Activated effector memory CD4-positive, alpha-beta T cell treated with anti-CD3 and anti-CD28 coated beads, Interleukin-2, amount 50 U/mL, for 16 hours (primary cell): Measurements from ENCODE around the gene COG3.

ENCODE experiments used
- DNase-seq: peaks from one replicate; pipeline ENCODE4 v3.0.0-alpha.2; 2020

Gene COG3

DNA sequence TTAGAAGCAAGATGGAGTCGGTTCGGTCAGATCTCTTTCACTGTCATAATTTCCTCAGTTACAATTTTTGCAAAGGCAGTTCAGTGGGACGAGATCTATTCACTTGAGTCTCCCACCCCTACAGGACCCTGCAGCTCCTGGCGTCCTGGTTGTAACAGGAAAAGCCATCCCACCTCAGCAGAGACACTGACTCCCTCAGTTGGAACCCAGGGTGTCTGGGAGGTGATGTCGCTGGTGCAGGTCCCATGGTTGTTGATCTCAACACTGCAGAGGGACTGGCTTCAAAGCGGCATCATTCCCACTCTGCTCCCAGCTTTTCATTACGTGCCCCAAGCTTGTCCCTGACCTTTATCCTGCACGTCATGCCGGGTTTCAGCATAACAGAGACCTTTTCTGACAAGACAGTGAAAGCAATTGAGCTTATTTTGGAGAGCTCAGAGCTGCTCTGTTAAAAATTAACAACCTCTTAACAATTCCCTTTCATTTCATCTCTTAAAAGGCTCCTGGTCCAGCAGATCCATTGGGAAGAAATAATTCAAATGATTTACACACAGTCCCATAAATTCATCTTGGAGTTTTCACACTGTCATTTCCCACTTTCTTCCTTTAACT lies 17.6 kb upstream of the COG3 start:
- DNase-seq = no peak

DNA sequence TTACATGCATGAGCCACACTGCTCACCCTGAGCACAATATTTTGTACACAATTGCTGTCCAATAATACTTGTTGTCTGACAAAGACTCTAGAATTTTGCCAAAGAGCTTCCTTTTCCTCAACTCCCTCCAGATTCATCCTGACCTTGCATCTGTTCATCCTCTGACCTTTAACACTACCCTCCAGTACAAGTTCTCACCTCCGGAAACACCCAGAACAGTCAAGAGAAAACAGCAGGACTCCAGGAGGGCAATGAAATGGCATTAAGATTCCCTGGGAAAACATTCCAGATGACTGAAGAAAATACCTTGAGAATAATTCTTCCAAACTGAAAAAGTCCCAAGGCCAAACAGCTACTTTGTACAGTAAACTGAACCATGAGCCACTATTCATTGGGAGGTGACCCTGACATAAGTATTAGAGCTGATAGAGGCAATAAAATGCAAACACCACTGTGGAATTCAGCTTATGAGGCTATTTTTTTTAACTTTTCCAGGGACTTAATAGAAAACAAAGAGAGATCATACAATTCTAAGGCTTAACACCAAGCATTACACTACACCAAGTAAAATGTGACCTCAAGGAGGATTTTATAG lies 15.7 kb upstream of the COG3 start:
- DNase-seq = no peak

DNA sequence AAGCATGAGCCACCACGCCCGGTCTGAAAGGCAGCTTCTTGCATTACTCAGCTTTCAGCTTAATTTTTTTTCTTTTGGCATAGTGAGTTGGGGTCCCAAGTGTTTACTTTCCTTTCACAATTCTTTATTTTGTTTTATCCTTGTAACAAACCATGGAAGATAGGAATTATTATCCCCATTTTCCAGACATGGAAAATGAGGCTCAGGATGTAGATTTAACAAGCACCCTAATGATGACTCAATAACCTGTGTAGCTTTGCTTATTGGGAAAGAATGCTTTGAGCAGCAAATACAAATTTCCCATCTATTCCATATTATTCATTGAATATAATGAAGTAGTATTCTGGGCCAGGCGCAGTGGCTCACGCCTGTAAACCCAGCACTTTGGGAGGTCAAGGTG lies 13.5 kb upstream of the COG3 start:
- DNase-seq = no peak

DNA sequence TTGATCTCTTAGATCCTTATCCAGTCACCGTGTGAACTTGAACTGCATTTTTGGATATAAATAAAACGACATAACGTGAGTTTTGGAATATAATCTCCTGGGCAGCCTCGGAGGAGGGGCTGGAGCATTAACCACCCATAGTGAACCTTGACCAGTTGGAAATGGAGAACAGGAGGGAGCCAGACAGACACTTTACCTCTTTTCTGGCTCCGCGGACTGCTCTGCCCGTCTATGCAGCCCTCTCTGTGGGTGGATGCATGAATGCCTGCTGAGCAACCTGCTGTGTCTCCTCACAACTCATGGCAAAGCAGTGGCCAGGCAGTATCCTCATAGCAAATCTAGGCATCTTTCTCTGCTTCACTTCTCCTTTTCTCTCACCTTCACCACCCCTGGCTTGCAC lies 10.5 kb upstream of the COG3 start:
- DNase-seq = no peak

DNA sequence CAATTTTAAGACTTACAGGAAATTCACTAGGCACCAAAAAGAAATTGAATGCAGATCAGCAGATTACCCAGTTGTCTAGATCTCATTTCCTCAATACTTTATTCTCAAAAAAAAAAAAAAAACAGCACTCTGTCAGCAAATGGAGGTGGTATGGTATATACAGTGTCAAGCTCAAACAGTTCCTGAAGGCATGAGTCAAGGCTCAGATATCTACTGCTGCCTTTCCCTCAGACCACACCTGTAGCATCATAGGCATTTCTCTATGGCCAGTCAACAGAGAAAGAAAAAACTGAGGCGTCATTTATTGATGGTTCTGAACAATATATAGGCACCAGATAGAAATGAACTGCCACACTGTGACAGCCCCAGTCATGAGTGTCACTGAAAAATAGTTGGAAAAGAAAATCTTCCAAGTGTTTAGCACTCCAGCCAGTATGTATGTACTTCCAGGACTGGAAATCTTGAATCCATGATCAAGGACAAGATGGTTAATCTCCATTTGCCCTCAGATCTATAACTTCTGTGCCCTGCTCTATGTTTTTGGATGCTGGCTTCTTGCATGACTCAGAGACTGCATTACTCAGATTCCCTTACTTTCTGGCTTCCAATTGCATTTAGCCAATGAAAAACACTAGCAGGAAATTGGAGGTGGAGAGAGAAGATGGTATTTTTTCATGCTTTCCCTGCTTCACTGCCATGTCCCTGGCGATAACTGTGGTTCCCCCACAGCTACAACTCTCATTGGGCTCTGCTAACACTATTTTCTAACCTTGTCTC lies 8.4 kb upstream of the COG3 start:
- no peak for DNase-seq

DNA sequence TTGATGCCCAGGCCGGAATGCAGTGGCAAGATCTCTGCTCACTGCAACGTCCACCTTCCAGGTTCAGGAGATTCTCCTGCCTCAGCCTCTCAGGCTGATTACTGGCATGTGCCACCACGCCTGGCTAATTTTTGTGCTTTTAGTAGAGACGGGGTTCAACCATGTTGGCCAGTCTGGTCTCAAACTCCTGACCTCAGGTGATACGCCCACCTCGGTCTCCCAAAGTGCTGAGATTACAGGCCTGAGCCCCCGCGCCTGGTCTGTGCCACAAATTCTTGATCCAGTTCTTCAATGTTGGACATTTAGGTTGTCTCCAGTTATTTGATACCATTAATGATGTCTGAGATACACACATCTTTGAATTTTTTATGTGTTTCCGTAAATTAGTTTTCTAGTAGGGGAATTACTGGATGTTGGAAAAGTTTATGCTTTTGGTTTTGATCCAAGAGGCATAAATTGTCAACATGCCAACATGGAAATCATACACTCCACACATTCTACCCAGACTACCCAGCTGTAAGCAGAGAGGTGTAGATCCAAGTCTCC lies 525 bp upstream of the COG3 start:
- DNase-seq = no peak

DNA sequence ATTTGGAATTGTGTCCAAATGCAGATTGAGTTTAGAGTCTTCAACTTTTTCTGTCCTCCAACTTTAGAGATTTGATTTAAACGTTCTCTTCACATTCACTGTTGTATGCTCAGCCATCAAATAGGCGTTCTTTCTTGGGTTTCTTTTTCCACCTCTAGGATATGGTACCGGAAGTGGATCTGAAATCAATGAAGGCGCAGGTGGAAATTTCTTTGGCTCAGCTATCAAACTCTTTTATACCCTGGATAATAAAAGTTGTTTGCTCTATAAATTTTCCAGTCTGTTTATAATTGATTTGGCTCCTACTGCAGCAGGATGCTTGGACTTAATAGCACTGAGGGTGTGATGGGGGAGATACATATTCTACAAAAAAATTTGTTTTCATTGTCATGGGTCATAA lies 1.6 kb downstream of the COG3 start:
- no peak for DNase-seq

DNA sequence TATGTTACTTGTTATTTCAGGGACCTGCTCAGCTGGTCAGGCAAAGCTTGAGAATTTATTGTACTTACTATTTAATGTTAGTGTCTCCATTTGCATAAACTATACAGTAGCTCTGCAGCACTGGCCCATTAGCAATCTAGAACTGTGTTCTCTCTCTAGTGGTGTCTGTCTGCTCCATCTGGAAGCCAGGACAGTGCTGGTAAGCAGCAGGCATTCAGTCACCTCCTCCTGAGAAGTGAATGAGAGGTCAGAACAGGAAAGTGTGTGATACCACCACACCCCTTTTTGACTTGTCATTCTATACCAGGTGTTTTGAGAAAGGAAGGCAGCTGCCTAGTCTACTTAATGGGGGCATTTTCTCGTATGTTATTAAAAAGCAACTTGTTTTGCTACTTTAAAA lies 3.9 kb downstream of the COG3 start:
- DNase-seq = no peak

DNA sequence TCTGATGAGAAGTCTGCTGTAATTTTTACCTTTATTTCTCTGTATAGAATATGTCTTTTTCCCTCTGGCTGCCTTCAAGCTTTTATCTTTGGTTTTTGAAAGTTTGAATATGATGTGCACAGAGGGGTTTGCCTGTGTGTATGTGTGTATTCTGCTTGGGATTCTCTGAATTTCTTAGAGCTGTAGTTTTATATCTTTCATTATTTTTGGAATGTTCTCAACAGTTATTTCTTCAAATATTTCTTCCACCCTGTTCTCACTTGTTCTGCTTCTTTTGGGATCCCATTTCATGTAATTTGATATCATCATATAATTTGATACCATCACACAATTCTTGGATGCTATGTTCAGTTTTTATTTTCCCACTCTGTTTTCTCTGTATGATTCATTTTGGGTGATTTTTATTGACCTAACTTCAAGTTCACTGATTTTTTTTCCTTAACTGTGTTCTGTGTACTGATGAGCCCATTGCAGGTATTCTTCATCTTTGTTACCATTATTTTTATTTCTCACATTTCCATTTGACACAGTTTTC lies 7.5 kb downstream of the COG3 start:
- DNase-seq = no peak

DNA sequence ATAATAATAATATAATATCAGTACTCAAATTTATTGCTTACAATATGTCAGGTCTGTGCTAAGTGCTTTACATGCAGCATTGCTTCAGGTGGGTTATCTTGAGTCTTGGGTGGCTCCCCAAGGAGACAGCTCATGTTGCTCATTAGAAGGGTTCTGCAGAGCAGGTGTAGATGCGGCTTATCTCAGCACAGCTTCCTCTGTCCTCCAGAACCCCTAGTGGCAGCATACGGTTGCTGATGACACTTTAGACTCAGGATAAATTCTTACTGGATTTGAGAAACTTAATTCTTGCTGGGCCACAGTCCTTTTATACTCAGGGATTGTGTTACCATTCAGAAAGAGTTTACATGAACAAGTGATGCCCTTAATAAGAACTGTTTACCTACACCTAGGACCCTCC lies 8.9 kb downstream of the COG3 start:
- DNase-seq = no peak

DNA sequence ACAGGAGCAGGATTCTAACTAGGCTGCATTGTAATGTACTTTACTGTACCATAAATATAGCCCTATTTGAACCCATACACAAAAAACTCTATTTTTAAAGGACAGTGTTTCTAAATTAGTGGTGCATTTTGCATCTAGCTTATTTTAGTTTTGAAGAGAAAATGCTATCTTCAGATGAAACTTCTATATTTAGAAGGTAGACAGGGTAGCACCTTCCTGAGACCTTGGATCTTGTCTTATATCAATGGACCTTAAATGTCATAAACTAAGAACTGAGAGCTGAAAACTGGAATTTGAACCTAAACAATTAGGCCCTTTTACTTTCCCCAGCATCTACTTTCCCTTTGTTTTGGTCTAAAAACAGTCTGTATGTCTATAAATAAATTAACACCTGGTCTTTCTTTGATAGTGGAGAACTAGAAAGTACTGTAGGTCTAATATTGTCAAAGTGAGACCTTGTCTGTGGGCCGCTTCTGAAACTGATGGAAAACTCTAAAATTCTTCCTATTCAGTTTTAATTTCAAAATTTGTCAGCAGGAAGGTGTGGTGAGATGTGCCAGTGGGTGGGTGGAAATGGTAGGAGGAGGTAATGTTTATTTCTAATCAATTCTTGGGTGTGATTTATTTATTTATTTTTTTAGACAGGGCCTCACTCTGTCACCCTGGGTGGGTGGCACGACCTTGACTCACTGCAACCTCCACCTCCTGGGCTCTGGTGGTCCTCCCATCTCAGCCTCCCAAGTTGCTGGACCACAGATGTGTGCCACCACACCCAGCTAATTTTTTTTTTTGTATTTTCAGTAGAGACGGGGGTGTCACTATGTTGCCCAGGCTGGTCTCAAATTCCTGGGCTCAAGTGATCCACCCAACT lies 10.1 kb downstream of the COG3 start:
- no peak for DNase-seq

DNA sequence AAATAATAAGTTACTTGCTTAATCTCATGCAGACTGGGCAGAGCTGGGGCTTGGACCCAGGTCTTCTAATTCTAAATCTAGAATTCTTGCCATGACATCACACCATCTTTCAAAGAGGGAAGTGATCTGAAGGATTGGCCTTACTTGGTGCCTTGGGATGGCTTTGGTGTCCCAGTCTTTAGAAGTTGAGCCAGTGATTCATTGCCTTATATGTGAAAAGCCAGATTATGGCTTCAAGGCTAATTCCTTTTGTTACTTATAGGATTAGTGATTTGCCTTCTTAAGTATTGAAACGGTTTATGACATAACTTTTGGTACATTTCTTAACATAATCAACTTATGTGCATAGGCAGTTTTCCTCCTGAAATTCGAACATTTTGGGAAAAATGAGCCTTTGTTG lies 14.9 kb downstream of the COG3 start:
- no peak for DNase-seq

DNA sequence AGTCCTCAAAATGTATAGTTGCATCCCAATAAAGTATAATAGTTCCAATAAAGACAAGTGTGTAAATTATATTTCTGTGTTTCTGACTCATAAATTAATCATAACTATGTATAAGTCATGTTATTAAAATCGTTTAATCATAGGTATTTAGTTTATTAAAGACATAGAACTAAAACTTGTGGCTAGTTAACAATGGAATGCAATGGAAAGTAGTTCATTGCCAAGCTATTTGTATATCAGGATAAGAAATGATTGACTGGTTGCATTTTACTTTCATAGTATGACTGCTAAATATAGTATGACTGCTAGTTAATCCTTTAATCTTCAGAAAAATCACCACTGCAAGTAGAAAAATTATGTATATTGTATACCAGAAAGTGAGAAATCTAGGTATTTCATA lies 16.9 kb downstream of the COG3 start:
- no peak for DNase-seq

DNA sequence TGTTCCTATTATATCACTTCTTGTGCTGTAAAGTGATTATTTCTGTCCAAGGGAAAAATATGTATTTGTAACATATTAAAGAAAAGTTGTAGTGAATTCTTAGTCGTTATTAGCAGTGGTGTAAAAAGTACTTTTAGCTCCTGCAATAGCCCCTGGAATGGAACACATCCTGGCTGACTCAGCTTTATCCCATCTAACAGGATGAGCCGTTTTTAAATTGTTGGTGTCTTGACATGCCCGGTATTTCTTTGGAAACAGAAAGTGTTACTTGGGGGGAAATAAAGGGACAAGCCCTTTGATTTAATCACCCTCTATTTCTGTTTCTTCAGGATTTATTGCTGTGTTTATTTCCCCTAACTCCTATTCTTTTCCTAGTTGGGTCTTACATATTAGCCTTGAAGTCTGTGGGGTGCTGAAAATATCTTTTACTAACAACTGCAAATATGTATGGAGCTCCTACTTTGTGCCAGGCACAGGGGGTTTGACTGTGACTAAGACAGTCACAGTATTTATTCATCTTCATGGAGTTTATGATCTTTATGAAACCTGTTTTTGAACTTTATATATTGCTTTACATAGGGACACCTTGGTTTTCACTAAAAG lies 17.9 kb downstream of the COG3 start:
- no peak for DNase-seq

DNA sequence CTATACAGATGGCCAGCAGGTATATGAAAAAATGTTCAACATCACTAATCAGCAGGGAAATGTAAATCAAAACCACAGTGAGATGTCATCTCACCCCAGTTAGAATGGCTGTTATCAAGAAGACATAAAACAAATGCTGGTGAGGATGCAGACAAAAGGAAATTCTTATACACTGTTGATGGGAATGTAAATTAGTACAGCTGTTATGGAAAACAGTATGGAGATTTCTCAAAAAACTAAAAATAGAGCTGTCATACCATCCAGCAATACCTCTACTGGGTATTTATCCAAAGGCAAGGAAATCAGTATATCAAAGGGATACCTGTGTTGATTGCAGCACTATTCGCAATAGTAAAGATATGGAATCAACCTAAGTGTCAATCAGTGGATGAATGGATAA lies 22.9 kb downstream of the COG3 start:
- no peak for DNase-seq

DNA sequence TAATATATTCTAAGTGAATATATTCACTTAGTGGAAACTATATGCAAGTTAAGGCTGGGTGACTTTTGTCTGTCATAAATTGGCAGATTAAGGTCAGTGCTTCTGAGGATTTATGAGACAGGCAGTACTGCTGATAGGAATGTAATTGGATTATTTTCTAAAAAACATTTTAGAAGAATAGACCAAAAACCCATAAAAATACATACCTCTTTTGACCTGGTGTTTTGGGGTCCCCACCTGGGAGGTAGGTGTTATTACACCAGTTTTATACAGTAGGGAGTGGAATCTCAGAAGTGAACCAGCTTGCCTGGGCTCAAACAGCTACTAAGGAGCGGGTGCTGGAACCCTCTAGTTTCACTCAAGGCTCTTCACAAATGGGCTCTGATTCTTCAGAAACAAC lies 25.3 kb downstream of the COG3 start:
- DNase-seq = no peak

DNA sequence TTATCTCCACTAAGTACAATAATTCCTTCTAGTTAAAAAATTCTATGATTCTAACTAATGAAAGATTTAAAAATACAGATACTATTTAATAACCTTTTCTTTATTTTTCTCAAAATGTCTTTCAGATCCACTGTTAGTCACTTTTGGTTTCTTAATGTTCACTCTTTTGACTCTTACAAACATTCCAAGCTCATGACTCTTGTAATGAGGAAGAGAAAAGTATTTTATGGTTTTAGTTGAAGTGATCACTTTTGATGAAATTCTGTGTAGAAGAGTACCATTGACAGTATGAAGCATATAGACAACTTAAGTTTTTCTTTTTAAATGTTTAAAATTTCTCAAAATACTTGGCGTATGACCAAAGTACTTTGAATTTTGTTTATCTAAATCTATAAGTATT lies 27.8 kb downstream of the COG3 start:
- no peak for DNase-seq

DNA sequence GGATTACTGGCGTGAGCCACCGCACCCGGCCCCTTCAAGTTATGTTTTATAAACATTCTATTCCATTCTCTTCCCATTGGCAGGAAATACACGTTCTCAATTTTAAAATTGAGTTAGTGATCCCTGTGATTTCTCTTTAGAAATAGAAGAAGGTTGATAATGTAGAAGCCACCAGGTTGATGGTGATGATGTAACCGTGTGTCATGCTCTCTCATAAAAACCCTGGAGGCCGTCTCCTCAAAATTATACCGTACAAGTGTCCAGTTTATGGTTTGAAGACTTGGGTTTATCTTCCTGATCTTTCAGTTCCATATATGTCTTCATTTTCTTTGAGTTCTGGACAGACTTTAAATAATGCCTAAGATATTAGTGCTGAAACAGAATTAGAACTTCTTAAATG lies 32.2 kb downstream of the COG3 start:
- DNase-seq = no peak

DNA sequence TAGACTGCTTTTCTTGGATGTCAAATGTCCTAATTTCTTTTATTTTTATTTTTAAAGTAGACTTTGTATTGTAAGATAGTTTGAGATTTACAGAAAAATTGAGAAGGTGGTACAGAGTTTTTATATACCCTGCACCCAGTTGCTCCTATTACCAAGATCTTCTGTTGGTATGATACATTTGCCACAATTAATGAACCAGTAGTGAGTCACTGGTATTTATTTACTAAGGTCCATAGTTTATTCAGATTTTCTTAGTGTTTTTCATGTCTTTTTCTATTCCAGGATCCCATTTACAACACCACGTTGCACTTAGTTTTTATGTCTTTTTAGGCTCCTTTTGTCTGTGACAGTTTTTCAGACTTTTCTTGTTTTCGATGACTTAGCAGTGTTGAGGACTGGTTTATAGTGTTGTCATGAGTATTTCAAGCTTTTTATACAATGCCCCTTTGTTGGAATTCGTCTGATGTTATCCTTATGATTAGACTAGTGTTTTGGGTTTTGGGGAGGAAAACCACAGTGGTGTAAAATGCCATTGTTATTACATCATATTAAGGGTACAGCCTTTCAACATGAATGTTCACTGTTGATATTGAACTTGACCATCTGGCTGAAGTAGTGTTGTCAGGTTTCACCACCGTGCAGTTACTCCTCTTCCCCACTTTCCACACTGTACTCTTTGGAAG lies 35.9 kb downstream of the COG3 start:
- DNase-seq = no peak

DNA sequence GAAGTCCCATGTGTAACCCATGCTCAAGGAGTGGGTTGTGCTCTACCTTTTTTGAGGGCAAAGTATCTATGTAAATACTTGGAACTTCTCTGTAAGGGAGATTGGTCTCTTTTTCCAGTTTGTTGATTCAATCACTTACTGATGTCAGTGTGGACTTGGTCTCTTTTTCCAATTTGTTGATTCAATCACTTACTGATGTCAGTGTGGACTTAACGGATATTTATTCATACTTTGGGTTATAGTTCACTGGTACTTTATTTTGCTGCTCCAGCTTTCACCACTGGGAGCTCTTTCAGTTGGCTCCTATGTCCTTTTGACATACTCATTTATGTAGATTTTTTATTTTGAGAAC lies 36.4 kb downstream of the COG3 start:
- DNase-seq = no peak

DNA sequence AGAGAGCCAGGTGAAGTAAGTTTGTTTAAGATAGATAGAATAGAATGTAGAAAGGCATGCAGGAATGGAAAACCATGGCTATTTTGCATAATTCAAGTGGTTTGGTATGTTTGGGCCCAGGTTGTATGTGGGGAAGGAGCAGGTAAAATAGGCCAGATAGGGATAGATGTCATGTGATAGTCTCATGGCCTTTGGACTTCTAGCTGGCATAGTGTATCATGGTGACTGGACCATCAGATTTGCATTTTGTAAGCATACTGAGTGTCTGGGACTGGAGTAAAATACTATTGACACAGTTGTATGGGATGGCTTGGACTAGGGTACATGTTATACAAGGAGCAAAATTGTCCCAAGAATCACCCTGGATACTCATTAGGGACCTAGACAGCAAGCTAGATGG lies 38.9 kb downstream of the COG3 start:
- DNase-seq = no peak

DNA sequence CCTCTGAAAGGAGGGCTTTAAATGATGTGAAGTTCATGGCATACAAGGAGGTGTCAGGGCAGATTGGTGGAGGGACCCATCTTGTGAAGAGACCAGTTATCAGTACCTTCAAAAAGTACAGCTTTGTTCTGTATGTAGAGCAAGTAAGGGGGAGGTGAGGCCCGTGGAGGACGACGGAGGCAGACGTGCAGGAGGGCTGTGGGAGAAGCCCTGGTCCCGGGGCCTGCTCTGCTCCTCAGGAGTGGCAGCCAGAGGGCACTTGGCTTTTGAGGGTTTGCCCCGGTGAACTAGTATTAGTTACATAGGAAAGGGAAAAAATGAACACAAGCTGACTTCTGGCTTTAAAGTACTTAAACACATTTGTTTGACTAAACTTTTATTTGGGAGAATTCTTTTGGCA lies 42.1 kb downstream of the COG3 start:
- DNase-seq = no peak
